Right lobe of liver (tissue), 4 donors: Measurements from ENCODE around the gene FITM2.

Source experiments
- POLR2A ChIP-seq: fragments of 450-650 bp; IDR thresholded peaks from one replicate; pipeline ENCODE4 v1.6.1; 2017; ENCODE audit warnings: antibody characterized with exemption, mild to moderate bottlenecking
- TF ChIP-seq, protein P1 (sequence below), 4 donors: fragments of 200-600 bp in 3 of 4; fragments of 450-650 bp in 1 of 4; IDR thresholded peaks; one replicate each; pipeline versions ENCODE4 v1.5.1 to v1.8.0; 2016 to 2022; ENCODE audit warnings: antibody characterized with exemption in 4 of 4, mild to moderate bottlenecking in 2 of 4
- donor health status: DM: no; HTN: no; CAD: no.
- donor health status: DM: no; HTN: no; CAD: no.
- donor health status: DM: no; HTN: yes; CAD: no.

- TF ChIP-seq, protein P1, sequence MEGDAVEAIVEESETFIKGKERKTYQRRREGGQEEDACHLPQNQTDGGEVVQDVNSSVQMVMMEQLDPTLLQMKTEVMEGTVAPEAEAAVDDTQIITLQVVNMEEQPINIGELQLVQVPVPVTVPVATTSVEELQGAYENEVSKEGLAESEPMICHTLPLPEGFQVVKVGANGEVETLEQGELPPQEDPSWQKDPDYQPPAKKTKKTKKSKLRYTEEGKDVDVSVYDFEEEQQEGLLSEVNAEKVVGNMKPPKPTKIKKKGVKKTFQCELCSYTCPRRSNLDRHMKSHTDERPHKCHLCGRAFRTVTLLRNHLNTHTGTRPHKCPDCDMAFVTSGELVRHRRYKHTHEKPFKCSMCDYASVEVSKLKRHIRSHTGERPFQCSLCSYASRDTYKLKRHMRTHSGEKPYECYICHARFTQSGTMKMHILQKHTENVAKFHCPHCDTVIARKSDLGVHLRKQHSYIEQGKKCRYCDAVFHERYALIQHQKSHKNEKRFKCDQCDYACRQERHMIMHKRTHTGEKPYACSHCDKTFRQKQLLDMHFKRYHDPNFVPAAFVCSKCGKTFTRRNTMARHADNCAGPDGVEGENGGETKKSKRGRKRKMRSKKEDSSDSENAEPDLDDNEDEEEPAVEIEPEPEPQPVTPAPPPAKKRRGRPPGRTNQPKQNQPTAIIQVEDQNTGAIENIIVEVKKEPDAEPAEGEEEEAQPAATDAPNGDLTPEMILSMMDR (IDR thresholded peaks at IDR 0.05), result no peak
- no peak for TF ChIP-seq POLR2A
Measured at GRCh38 chr20:44284032-44284431, 27.0 kb downstream of the FITM2 start.
